ENCODE results near the gene TPST1. TPM values are rescaled to one million over a fixed set of nuclear protein-coding genes. Genes with fewer than 3 reads are reported as not detected.

The TPST1 gene
- total RNA-seq, 1 experiment from 2014 or later = 29.0 TPM

GRCh38 chr7:66183700-66184099 lies 21.4 kb upstream of the TPST1 start:
- Histone ChIP-seq H3K36me3 (ENCODE audit: control insufficient read depth, insufficient read depth, low read length) (no peaks in the 10 kb centered on the region), H3K27me3 (ENCODE audit: control insufficient read depth, insufficient read depth, low read length) (no peaks in the 10 kb centered on the region), H3K9me3 (ENCODE audit: control insufficient read depth, insufficient read depth, low read depth, low read length) (no peaks in the 10 kb centered on the region), H3K27ac (ENCODE audit: low read length) (no peak overlapping the region), H3K4me3 (ENCODE audit: low read depth in 2 of 2, low read length in 2 of 2) (no peak overlapping the region), H3K4me1 (ENCODE audit: control insufficient read depth, insufficient read depth, low read length) (no peaks in the 10 kb centered on the region)
- TF ChIP-seq REST (IDR thresholded peaks at IDR 0.05; ENCODE audit: insufficient read depth in 1 of 2, low read depth in 2 of 2, low read length in 1 of 2) (no peak), POLR2AphosphoS5 (IDR thresholded peaks at IDR 0.05; ENCODE audit: low read depth, low read length) (no peak), TCF7L2 (IDR thresholded peaks at IDR 0.05; ENCODE audit: low read depth, low read length) (no peak)
- DNase-seq (ENCODE audit: low read depth, low spot score) = no peak
- CTCF ChIA-PET = no interaction called here
- POLR2A ChIA-PET = no interaction called here
- ATAC-seq = no peak
- BruUV-seq (replicated peaks) = no TSS peak
- in situ Hi-C loops (cut with HindIII; ENCODE audit: low pct_unique_long_range_greater_than_20kb, low sequenced_read_pairs) = no loop called here
- intact Hi-C loops (cut with micrococcal nuclease; ENCODE audit: unreplicated experiment) = no loop called here

- in situ Hi-C loops (cut with HindIII; ENCODE audit: low pct_unique_long_range_greater_than_20kb, low sequenced_read_pairs) = no loop called here
- Histone ChIP-seq H3K27me3 (ENCODE audit: control insufficient read depth, insufficient read depth, low read length) (no peaks in the 10 kb centered on the region), H3K36me3 (ENCODE audit: control insufficient read depth, insufficient read depth, low read length) (no peaks in the 10 kb centered on the region), H3K9me3 (ENCODE audit: control insufficient read depth, insufficient read depth, low read depth, low read length) (no peaks in the 10 kb centered on the region), H3K4me3 (ENCODE audit: low read depth in 2 of 2, low read length in 2 of 2) (no peak overlapping the region), H3K4me1 (ENCODE audit: control insufficient read depth, insufficient read depth, low read length) (no peaks in the 10 kb centered on the region), H3K27ac (ENCODE audit: low read length) (no peak overlapping the region)
- no peak for TF ChIP-seq TCF7L2 (IDR thresholded peaks at IDR 0.05; ENCODE audit: low read depth, low read length)
- TF ChIP-seq SIN3A (IDR thresholded peaks at IDR 0.05; ENCODE audit: borderline replicate concordance, insufficient read depth, low read depth, low read length) = no peak
- TF ChIP-seq CTCF (IDR thresholded peaks at IDR 0.05) = no peak
- POLR2A ChIA-PET = no interaction called here
- ATAC-seq = no peak
- intact Hi-C loops (cut with micrococcal nuclease; ENCODE audit: unreplicated experiment) = no loop called here
- no peak for DNase-seq (ENCODE audit: low read depth, low spot score)
- CTCF ChIA-PET = no interaction called here
- BruUV-seq (replicated peaks) = no TSS peak
These were observed 19.4 kb upstream of the TPST1 start for GRCh38 chr7:66185680-66186187.

- ChIA-PET POLR2A (interaction anchor here (0.6 to 1.0 kb wide), 3 partner anchors 9 to 265 kb away, joined by 4 to 6 read pairs (median 6); no protein-coding TSS in a partner anchor), CTCF (interaction anchor here (0.6 kb wide), 1 partner anchor 341 kb away, joined by 5 read pairs; no protein-coding TSS in a partner anchor)
- DNase-seq (ENCODE audit: low read depth, low spot score) (no peak), ATAC-seq (no peak)
- BruUV-seq (replicated peaks) = no TSS peak
- no peaks in the 10 kb centered on the region for H3K4me1 ChIP-seq (ENCODE audit: control insufficient read depth, insufficient read depth, low read length)
- TF ChIP-seq SIN3A (IDR thresholded peaks at IDR 0.05; ENCODE audit: borderline replicate concordance, insufficient read depth, low read depth, low read length) (no peak), TCF7L2 (IDR thresholded peaks at IDR 0.05; ENCODE audit: low read depth, low read length) (no peak), POLR2AphosphoS5 (IDR thresholded peaks at IDR 0.05; ENCODE audit: low read depth, low read length) (no peak), CTCF (IDR thresholded peaks at IDR 0.05) (no peak), REST (IDR thresholded peaks at IDR 0.05; ENCODE audit: insufficient read depth in 1 of 2, low read depth in 2 of 2, low read length in 1 of 2) (no peak)
- in situ Hi-C loops (cut with HindIII; ENCODE audit: low pct_unique_long_range_greater_than_20kb, low sequenced_read_pairs) = no loop called here
- H3K27ac ChIP-seq (ENCODE audit: low read length) = no peak overlapping the region
- intact Hi-C loops (cut with micrococcal nuclease; ENCODE audit: unreplicated experiment) = no loop called here
- H3K27me3 ChIP-seq (ENCODE audit: control insufficient read depth, insufficient read depth, low read length) = no peaks in the 10 kb centered on the region
- no peaks in the 10 kb centered on the region for H3K36me3 ChIP-seq (ENCODE audit: control insufficient read depth, insufficient read depth, low read length)
- H3K9me3 ChIP-seq (ENCODE audit: control insufficient read depth, insufficient read depth, low read depth, low read length) = no peaks in the 10 kb centered on the region
- no peak overlapping the region for H3K4me3 ChIP-seq (ENCODE audit: low read depth in 2 of 2, low read length in 2 of 2)
These were observed 18.1 kb upstream of the TPST1 start for GRCh38 chr7:66186991-66187390.
